Measurements from ENCODE around the gene ITGA2. TPM values are rescaled to one million over a fixed set of nuclear protein-coding genes. Genes with fewer than 3 reads are reported as not detected.
A peak's percentile ranks its signal among the peaks of the same experiment; 100 is the strongest.

Gene ITGA2
- total and polyA plus RNA-seq, 9 of the 15 experiments (the other 6 are each of a cell fraction or from before 2014, with no cell fraction given), result 0.01 to 0.09 (median 0.03) TPM; not detected in 5

- no peak for TF ChIP-seq CEBPZ (IDR thresholded peaks at IDR 0.05; ENCODE audit: borderline replicate concordance, low read depth, low read length)
- peak; percentile 85 for TF ChIP-seq FOSL1 (tag; conservative IDR thresholded peaks at IDR 0.05)
- no peak for TF ChIP-seq ARNT (IDR thresholded peaks at IDR 0.05)
- TF ChIP-seq EP300 (IDR thresholded peaks at IDR 0.05; ENCODE audit: low read length), result peak; percentile 68; the same call in 1 of the 2 replicates
- TF ChIP-seq ZNF184 (CRISPR knock-in tag; IDR thresholded peaks at IDR 0.05), result no peak
- no peak for TF ChIP-seq ZNF780A (CRISPR knock-in tag; IDR thresholded peaks at IDR 0.05)
- no peak for TF ChIP-seq ILK (tag; IDR thresholded peaks at IDR 0.05; ENCODE audit: borderline replicate concordance, low read depth)
- TF ChIP-seq ZNF79 (CRISPR knock-in tag; IDR thresholded peaks at IDR 0.05; ENCODE audit: low read depth), result no peak
- no peak for TF ChIP-seq ZNF696 (CRISPR knock-in tag; conservative IDR thresholded peaks at IDR 0.05)
- no peak for TF ChIP-seq ZBTB26 (CRISPR knock-in tag; IDR thresholded peaks at IDR 0.05)
- TF ChIP-seq DEAF1 (CRISPR knock-in tag; IDR thresholded peaks at IDR 0.05), result no peak
- TF ChIP-seq ZNF408 (CRISPR knock-in tag; IDR thresholded peaks at IDR 0.05; ENCODE audit: low read depth), result no peak
- no peak for TF ChIP-seq KDM4B (IDR thresholded peaks at IDR 0.05; ENCODE audit: borderline replicate concordance in 2 of 2, low read depth in 1 of 2)
- no peak for TF ChIP-seq NFATC3 (IDR thresholded peaks at IDR 0.05)
- TF ChIP-seq ZBTB8A (IDR thresholded peaks at IDR 0.05; ENCODE audit: partially characterized antibody), result no peak
- TF ChIP-seq ATF4 (CRISPR knock-in tag; IDR thresholded peaks at IDR 0.05), result no peak
- no peak for TF ChIP-seq NEUROD1 (IDR thresholded peaks at IDR 0.05; ENCODE audit: borderline replicate concordance, low read depth, low read length, partially characterized antibody)
- TF ChIP-seq U2AF2 (optimal IDR thresholded peaks at IDR 0.05; ENCODE audit: low read depth, low read length), result no peak
- TF ChIP-seq ELF2 (CRISPR knock-in tag; IDR thresholded peaks at IDR 0.05), result no peak
- no peak for TF ChIP-seq TOE1 (IDR thresholded peaks at IDR 0.05; ENCODE audit: borderline replicate concordance)
- TF ChIP-seq TOE1 (CRISPR knock-in tag; IDR thresholded peaks at IDR 0.05; ENCODE audit: borderline replicate concordance, low read depth), result no peak
- TF ChIP-seq SIX5 (IDR thresholded peaks at IDR 0.05; ENCODE audit: borderline replicate concordance in 1 of 2, insufficient read depth in 1 of 2, low read depth in 1 of 2, low read length in 2 of 2), result no peak
- TF ChIP-seq BMI1 (IDR thresholded peaks at IDR 0.05; ENCODE audit: low read length), result no peak
Measured at GRCh38 chr5:53133020-53133419, 143.9 kb downstream of the ITGA2 start (continued).

Data from K562 (cell line).